ENCODE data around the gene BEND2.

The BEND2 gene

DNA sequence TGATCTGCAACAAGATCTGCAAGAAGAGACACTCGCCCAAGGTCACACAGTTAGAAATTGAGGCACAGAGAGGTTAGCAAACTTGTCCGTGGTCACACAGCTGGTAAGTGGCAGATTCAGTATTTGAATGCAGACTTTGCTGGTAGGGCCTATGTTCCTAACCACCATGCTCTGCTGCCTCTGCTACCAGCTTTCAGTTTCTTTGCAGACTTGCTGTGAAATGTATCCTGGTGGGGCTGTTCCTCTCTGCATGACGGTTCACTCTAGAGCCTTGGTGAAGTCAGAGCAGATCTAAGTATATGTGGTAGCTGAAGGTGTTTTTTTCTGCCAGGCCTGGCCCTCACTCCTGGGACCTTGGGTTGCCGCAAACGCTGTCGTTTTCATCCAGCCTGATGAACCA lies 87.1 kb downstream of the BEND2 start:
- DNase-seq: no peak

DNA sequence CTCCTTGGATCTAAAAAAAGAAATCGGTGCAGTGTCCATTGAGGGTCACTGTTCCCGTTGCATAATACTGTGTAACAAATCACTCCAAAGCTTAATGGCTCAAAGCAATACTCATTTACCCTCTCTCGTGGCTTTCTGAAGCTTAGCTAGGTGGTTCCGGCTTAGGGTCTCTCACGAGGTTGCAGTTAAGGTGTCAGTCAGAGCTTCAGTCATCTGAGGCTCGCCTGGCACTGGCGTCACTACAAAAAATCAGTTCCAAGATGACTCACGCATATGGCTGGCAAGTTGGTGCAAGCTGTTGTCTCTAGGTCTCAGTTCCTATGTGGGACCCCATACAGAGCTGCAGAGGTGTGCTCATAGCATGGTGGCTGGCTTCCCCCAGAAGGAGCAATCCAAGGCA lies 91.0 kb downstream of the BEND2 start:
- no peak for DNase-seq

DNA sequence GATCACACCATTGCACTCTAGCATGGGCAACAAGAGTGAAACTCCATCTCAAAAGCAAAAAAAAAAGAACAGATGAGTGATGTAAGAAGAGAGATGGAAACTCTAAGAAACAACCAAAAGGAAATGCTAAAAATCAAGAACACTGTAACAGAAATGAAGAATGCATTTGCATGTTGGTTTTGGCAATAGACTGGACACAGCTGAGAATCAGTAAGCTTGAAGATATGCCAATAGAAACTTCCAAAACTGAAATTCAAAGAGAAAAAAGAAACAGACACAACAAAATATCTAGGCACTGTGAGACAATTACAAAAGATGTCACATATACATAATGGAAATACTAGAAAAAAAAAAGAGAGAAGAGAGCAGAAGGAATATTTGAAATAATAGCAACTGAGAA lies 93.7 kb downstream of the BEND2 start:
- no peak for DNase-seq

DNA sequence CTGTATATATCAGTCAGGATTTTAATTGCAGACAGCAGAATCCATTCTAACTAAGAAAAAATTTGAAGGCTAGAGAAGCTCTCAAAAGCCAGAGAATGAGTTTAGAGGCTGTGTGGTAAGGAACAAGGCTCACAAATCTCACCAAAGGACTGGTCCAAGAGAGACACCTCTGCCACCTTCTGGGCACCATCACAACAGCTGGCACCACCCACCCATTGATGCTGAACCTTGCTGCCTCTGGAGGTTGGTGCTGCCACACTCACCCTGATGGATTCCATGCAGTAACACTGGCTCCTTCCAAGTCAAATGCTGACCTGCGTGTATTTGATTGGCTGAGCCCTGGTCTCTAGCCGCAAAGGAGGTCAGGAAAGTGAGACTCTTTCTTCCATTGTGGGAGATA lies 100.8 kb downstream of the BEND2 start:
- DNase-seq: peak; percentile 8

Measured in CD4-positive, alpha-beta T cell treated with Interleukin-6 for 4 hours (primary cell).